ENCODE results near the gene P2RX1.
"Not testable (repeated sequence)": the region's sequence is repeated elsewhere in the genome, so short reads cannot be mapped to it uniquely, and the experiment has no call there.

Gene P2RX1

GRCh38 chr17:3857261-3858105, 58.8 kb downstream of the P2RX1 start:
- no peak for DNase-seq (ENCODE audit: low spot score)

- not testable (repeated sequence) for DNase-seq (ENCODE audit: low spot score)
Observed at GRCh38 chr17:3854204-3854603, 62.1 kb downstream of the P2RX1 start.

GRCh38 chr17:3852561-3852960, 63.7 kb downstream of the P2RX1 start:
- DNase-seq (ENCODE audit: low spot score): no peak

GRCh38 chr17:3851461-3852100, 64.7 kb downstream of the P2RX1 start:
- no peak for DNase-seq (ENCODE audit: low spot score)

GRCh38 chr17:3848229-3848835, 67.9 kb downstream of the P2RX1 start:
- no peak for DNase-seq (ENCODE audit: low spot score)

- no peak for DNase-seq (ENCODE audit: low spot score)
Observed at GRCh38 chr17:3847165-3847670, 69.0 kb downstream of the P2RX1 start.
